K562 (cell line): Measurements from ENCODE around the gene SVBP. TPM values are rescaled to one million over a fixed set of nuclear protein-coding genes. Genes with fewer than 3 reads are reported as not detected.

Experiments used
- HDAC1 ChIP-seq, 2 experiments: fragments of 450-650 bp; IDR thresholded peaks; 2 replicates each; pipeline ENCODE4 v1.6.1; 2016 to 2017; ENCODE audit warnings: inconsistent platforms in 1 of 2, mild to moderate bottlenecking in 1 of 2, moderate library complexity in 1 of 2
- ILF3 ChIP-seq: fragments of 450-650 bp; IDR thresholded peaks from 2 replicates; pipeline ENCODE4 v1.6.1; 2018; ENCODE audit warnings: antibody characterized with exemption, mild to moderate bottlenecking, moderate library complexity, borderline replicate concordance
- NRF1 ChIP-seq, 2 experiments: fragments of 450-650 bp; IDR thresholded peaks in 1 of 2; conservative IDR thresholded peaks in 1 of 2; 2 replicates each; pipeline ENCODE4 v1.6.1; 2014; ENCODE audit warnings: mild to moderate bottlenecking in 2 of 2
- SMAD2 ChIP-seq: fragments of 150-350 bp; IDR thresholded peaks from 2 replicates; pipeline ENCODE4 v1.6.1; 2014; ENCODE audit warnings: low read depth, mild to moderate bottlenecking, low read length
- ZBED1 ChIP-seq: IDR thresholded peaks from 2 replicates; pipeline ENCODE4 v1.6.1; 2014
- ZNF699 ChIP-seq: fragments of 250-450 bp; sonication (Bioruptor Pico); IDR thresholded peaks from 2 replicates; pipeline ENCODE4 v1.8.0; 2021; ENCODE audit warnings: mild to moderate bottlenecking, moderate library complexity; ENCODE audit not compliant: insufficient replicate concordance
- polyA plus RNA-seq, 8 experiments: library from polyadenylated mRNA; depleted of rRNA in 4 of 8; stranded (reverse) in 5 of 8; unstranded in 3 of 8; fragments of >200 nt; fragmentation: Nextera tagmentation in 2 of 8; fragmentation: Illumina TruSeq in 1 of 8; extraction: Ambion mirVana in 2 of 8; extraction: Trizol in 1 of 8; gene quantifications; 2 replicates each; pipeline versions ENCODE4 v1.2.1 to v1.2.3, GENCODE V29; 2011 to 2014; ENCODE audit warnings: inconsistent platforms in 1 of 8, missing spikeins in 1 of 8
- total RNA-seq, 7 experiments: library from RNA; depleted of rRNA in 6 of 7; stranded (reverse); fragments of >200 nt in 6 of 7; fragmentation: Illumina TruSeq in 2 of 7; extraction: Trizol in 2 of 7; gene quantifications; 2 replicates each; pipeline versions ENCODE4 v1.2.1 to v1.2.3, GENCODE V29; 2011 to 2021; ENCODE audit warnings: low replicate concordance in 1 of 7
- TF ChIP-seq, protein P1 (sequence below): fragments of 250-450 bp; sonication (Bioruptor Pico); IDR thresholded peaks from 2 replicates; pipeline ENCODE4 v1.8.0; 2022; ENCODE audit warnings: moderate library complexity, mild to moderate bottlenecking, inconsistent platforms
- TF ChIP-seq, protein P2 (sequence below): fragments of 200-800 bp; sonication (Bioruptor generic); IDR thresholded peaks from 2 replicates; pipeline ENCODE4 v1.6.1; 2016; ENCODE audit warnings: missing genetic modification characterization, missing compliant biosample characterization
- TF ChIP-seq, protein P3 (sequence below): fragments of 450-650 bp; IDR thresholded peaks from 2 replicates; pipeline ENCODE4 v1.6.1; 2016; ENCODE audit warnings: borderline replicate concordance
- TF ChIP-seq, protein P4 (sequence below): sonication (generic); formaldehyde crosslinking; IDR thresholded peaks from 2 replicates; pipeline ENCODE4 v1.8.1; 2023; ENCODE audit warnings: mild to moderate bottlenecking, missing genetic modification reagents

SVBP gene
- total and polyA plus RNA-seq, 9 of the 15 experiments (the other 6 are each of a cell fraction or from before 2014, with no cell fraction given), result 31.7 to 49.7 (median 40.0) TPM

DNA sequence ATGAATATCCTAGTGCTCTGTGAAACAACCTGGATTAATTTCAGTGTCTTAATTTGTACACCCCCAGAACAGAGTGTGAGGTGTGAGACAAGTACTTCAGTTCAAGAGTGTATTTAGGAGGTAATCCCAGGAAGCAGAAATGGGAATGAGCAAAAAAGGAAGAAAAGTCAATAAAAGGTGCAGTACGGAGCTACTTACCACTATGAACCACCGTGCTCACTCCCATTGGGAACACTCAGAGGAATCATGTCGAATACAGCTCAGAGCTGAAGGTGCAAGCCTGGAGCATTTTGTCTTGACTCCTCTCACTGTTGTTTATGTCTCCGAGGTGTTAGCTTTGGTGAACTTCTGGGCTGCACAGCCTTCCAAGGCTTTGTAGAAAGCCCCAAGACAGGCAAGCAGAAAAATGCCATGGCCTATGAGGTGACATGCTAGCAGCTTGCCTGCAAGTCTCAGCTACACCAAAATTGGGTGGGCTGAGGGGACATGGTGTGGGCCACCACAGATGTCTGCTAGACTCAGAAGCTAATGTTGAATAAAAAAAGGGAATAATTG lies 7.4 kb upstream of the SVBP start (continued):
- 0 out of 4 replicates have a peak, but pooled peaks of 1 of the 2 experiments have one; percentile 38 for TF ChIP-seq HDAC1 (IDR thresholded peaks at IDR 0.05)
- 0 out of 2 replicates have a peak, but pooled peaks have one; percentile 16 for TF ChIP-seq ZBED1
- TF ChIP-seq ZNF699, result no peak
- TF ChIP-seq, protein P1, sequence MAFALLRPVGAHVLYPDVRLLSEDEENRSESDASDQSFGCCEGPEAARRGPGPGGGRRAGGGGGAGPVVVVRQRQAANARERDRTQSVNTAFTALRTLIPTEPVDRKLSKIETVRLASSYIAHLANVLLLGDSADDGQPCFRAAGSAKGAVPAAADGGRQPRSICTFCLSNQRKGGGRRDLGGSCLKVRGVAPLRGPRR (CRISPR knock-in tag), result peak; percentile 56; the same call in 1 of the 2 replicates
- TF ChIP-seq, protein P2, sequence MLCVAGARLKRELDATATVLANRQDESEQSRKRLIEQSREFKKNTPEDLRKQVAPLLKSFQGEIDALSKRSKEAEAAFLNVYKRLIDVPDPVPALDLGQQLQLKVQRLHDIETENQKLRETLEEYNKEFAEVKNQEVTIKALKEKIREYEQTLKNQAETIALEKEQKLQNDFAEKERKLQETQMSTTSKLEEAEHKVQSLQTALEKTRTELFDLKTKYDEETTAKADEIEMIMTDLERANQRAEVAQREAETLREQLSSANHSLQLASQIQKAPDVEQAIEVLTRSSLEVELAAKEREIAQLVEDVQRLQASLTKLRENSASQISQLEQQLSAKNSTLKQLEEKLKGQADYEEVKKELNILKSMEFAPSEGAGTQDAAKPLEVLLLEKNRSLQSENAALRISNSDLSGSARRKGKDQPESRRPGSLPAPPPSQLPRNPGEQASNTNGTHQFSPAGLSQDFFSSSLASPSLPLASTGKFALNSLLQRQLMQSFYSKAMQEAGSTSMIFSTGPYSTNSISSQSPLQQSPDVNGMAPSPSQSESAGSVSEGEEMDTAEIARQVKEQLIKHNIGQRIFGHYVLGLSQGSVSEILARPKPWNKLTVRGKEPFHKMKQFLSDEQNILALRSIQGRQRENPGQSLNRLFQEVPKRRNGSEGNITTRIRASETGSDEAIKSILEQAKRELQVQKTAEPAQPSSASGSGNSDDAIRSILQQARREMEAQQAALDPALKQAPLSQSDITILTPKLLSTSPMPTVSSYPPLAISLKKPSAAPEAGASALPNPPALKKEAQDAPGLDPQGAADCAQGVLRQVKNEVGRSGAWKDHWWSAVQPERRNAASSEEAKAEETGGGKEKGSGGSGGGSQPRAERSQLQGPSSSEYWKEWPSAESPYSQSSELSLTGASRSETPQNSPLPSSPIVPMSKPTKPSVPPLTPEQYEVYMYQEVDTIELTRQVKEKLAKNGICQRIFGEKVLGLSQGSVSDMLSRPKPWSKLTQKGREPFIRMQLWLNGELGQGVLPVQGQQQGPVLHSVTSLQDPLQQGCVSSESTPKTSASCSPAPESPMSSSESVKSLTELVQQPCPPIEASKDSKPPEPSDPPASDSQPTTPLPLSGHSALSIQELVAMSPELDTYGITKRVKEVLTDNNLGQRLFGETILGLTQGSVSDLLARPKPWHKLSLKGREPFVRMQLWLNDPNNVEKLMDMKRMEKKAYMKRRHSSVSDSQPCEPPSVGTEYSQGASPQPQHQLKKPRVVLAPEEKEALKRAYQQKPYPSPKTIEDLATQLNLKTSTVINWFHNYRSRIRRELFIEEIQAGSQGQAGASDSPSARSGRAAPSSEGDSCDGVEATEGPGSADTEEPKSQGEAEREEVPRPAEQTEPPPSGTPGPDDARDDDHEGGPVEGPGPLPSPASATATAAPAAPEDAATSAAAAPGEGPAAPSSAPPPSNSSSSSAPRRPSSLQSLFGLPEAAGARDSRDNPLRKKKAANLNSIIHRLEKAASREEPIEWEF (CRISPR knock-in tag), result 0 out of 2 replicates have a peak, but pooled peaks have one; percentile 2
- TF ChIP-seq, protein P3, sequence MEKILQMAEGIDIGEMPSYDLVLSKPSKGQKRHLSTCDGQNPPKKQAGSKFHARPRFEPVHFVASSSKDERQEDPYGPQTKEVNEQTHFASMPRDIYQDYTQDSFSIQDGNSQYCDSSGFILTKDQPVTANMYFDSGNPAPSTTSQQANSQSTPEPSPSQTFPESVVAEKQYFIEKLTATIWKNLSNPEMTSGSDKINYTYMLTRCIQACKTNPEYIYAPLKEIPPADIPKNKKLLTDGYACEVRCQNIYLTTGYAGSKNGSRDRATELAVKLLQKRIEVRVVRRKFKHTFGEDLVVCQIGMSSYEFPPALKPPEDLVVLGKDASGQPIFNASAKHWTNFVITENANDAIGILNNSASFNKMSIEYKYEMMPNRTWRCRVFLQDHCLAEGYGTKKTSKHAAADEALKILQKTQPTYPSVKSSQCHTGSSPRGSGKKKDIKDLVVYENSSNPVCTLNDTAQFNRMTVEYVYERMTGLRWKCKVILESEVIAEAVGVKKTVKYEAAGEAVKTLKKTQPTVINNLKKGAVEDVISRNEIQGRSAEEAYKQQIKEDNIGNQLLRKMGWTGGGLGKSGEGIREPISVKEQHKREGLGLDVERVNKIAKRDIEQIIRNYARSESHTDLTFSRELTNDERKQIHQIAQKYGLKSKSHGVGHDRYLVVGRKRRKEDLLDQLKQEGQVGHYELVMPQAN, result no peak
- TF ChIP-seq ILF3, result no peak
- TF ChIP-seq SMAD2, result no peak
- peak; percentile 12 to 16; a peak in 1 of 4 replicates for TF ChIP-seq NRF1 (conservative IDR thresholded peaks at IDR 0.05 in 1 of 2, IDR thresholded peaks at IDR 0.05 in 1 of 2)
- TF ChIP-seq, protein P4, sequence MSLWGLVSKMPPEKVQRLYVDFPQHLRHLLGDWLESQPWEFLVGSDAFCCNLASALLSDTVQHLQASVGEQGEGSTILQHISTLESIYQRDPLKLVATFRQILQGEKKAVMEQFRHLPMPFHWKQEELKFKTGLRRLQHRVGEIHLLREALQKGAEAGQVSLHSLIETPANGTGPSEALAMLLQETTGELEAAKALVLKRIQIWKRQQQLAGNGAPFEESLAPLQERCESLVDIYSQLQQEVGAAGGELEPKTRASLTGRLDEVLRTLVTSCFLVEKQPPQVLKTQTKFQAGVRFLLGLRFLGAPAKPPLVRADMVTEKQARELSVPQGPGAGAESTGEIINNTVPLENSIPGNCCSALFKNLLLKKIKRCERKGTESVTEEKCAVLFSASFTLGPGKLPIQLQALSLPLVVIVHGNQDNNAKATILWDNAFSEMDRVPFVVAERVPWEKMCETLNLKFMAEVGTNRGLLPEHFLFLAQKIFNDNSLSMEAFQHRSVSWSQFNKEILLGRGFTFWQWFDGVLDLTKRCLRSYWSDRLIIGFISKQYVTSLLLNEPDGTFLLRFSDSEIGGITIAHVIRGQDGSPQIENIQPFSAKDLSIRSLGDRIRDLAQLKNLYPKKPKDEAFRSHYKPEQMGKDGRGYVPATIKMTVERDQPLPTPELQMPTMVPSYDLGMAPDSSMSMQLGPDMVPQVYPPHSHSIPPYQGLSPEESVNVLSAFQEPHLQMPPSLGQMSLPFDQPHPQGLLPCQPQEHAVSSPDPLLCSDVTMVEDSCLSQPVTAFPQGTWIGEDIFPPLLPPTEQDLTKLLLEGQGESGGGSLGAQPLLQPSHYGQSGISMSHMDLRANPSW (CRISPR knock-in tag), result 0 out of 2 replicates have a peak, but pooled peaks have one; percentile 49
